ENCODE results near the gene TINAGL1.

Gene TINAGL1

GRCh38 chr1:31628931-31629556, 52.7 kb downstream of the TINAGL1 start:
- no peak for DNase-seq

- DNase-seq: no peak
Observed at GRCh38 chr1:31632649-31633048, 56.3 kb downstream of the TINAGL1 start.

GRCh38 chr1:31633117-31633516, 56.8 kb downstream of the TINAGL1 start:
- DNase-seq: no peak
